GM12878 (cell line): ENCODE measurements around the gene MYO15B. TPM values are rescaled to one million over a fixed set of nuclear protein-coding genes. Genes with fewer than 3 reads are reported as not detected.

ENCODE experiments used
- ATAC-seq: fragments of 200-7000 bp; cut with Tn5 transposase; 3 replicates; pipeline ENCODE4 v1.9.1; 2020; ENCODE audit warnings: mild to moderate bottlenecking, moderate library complexity
- BruUV-seq: library from RNA; stranded (reverse); fragments of 400-500 nt; replicated peaks from 2 replicates; lab custom pipeline; 2021; lab: Mats Ljungman, UMichigan
- CTCF ChIA-PET: fragments of 300-600 bp; sonication (Branson Sonifier 250); formaldehyde crosslinking; extraction: SDS; loops from one replicate; lab custom pipeline; 2021; ENCODE audit warnings: inconsistent platforms; lab: Yijun Ruan, JAX
- POLR2A ChIA-PET: fragments of 350-600 bp; formaldehyde crosslinking; extraction: SDS; loops from one replicate; lab custom pipeline; 2021; ENCODE audit warnings: inconsistent platforms; lab: Charles Lee
- RAD21 ChIA-PET: fragments of 300-600 bp; sonication (Branson Sonifier 250); formaldehyde crosslinking; loops from one replicate; lab custom pipeline; 2023; ENCODE audit warnings: antibody characterized with exemption; ENCODE audit not compliant: unreplicated experiment; lab: Charles Lee
- SMC1A ChIA-PET: fragments of 300-600 bp; sonication (Branson Sonifier 250); formaldehyde crosslinking; loops from one replicate; lab custom pipeline; 2023; ENCODE audit not compliant: unreplicated experiment, uncharacterized antibody; lab: Charles Lee
- DNase-seq: peaks from one replicate; pipeline ENCODE4 v3.0.0-alpha.2; 2011; ENCODE audit warnings: low read depth, low spot score
- FAIRE-seq: peaks from 3 replicates; lab custom pipeline; 2011; peaks lifted over from hg19 to GRCh38; lab: Jason Lieb, UNC
- H2AFZ ChIP-seq: 2 replicates; pipeline ENCODE4 v1.6.0; 2011; ENCODE audit warnings: low read depth, low read length, control low read depth; ENCODE audit not compliant: control insufficient read depth
- H3K27ac ChIP-seq: 2 replicates; pipeline ENCODE4 v1.5.1; 2011; ENCODE audit warnings: control low read depth; ENCODE audit not compliant: control insufficient read depth, insufficient read depth
- H3K27me3 ChIP-seq, 2 experiments: replicated peaks in 1 of 2; 2 replicates each; pipeline versions ENCODE4 v1.6.0 to v1.6.1; 2011; ENCODE audit warnings: low read length in 1 of 2; ENCODE audit not compliant: control insufficient read depth in 2 of 2, insufficient read depth in 2 of 2
- H3K36me3 ChIP-seq, 2 experiments: 2 replicates each; pipeline ENCODE4 v1.5.1; 2011; ENCODE audit warnings: low read length in 1 of 2; ENCODE audit not compliant: control insufficient read depth in 2 of 2, insufficient read depth in 2 of 2
- H3K4me1 ChIP-seq: 2 replicates; pipeline ENCODE4 v1.6.1; 2011; ENCODE audit warnings: mild to moderate bottlenecking, low read length, moderate library complexity, mixed read lengths; ENCODE audit not compliant: control insufficient read depth, insufficient read depth
- H3K4me2 ChIP-seq: 2 replicates; pipeline ENCODE4 v1.6.0; 2011; ENCODE audit warnings: control low read depth; ENCODE audit not compliant: control insufficient read depth, insufficient read depth
- H3K4me3 ChIP-seq: fragments of 200-600 bp; sonication (generic); 2 replicates; pipeline ENCODE4 v1.5.1; 2016
- H3K79me2 ChIP-seq: 2 replicates; pipeline ENCODE4 v1.6.0; 2011; ENCODE audit warnings: low read length; ENCODE audit not compliant: control insufficient read depth, insufficient read depth
- H3K9ac ChIP-seq: 2 replicates; pipeline ENCODE4 v1.8.0; 2011; ENCODE audit warnings: low read length, control low read depth, mixed read lengths; ENCODE audit not compliant: control insufficient read depth, insufficient read depth
- H3K9me3 ChIP-seq: replicated peaks from 3 replicates; pipeline ENCODE4 v1.5.1; 2011; ENCODE audit warnings: mild to moderate bottlenecking, low read length; ENCODE audit not compliant: control insufficient read depth, insufficient read depth
- H4K20me1 ChIP-seq: 2 replicates; pipeline ENCODE4 v1.6.0; 2011; ENCODE audit not compliant: control insufficient read depth, insufficient read depth
- CBX3 ChIP-seq: fragments of 200-600 bp; sonication (generic); IDR thresholded peaks from 2 replicates; pipeline ENCODE4 v1.6.1; 2016; ENCODE audit warnings: low read depth, borderline replicate concordance
- DPF2 ChIP-seq: fragments of 450-650 bp; IDR thresholded peaks from 2 replicates; pipeline ENCODE4 v1.6.1; 2017; ENCODE audit warnings: mild to moderate bottlenecking
- IKZF1 ChIP-seq: fragments of 450-650 bp; conservative IDR thresholded peaks from 2 replicates; pipeline ENCODE4 v1.6.1; 2017; ENCODE audit warnings: antibody characterized with exemption, mild to moderate bottlenecking
- KLF5 ChIP-seq: fragments of 450-650 bp; IDR thresholded peaks from 2 replicates; pipeline ENCODE4 v1.6.1; 2014; ENCODE audit warnings: mild to moderate bottlenecking; ENCODE audit not compliant: partially characterized antibody
- NFXL1 ChIP-seq: fragments of 450-650 bp; IDR thresholded peaks from 2 replicates; pipeline ENCODE4 v1.6.1; 2017; ENCODE audit warnings: antibody characterized with exemption, mild to moderate bottlenecking, borderline replicate concordance
- STAT1 ChIP-seq: fragments of 450-650 bp; conservative IDR thresholded peaks from 2 replicates; pipeline ENCODE4 v1.6.1; 2014; ENCODE audit warnings: antibody characterized with exemption, mild to moderate bottlenecking
- ZNF217 ChIP-seq: fragments of 450-650 bp; IDR thresholded peaks from 2 replicates; pipeline ENCODE4 v1.6.1; 2017; ENCODE audit warnings: antibody characterized with exemption, mild to moderate bottlenecking
- ZNF622 ChIP-seq: fragments of 450-650 bp; IDR thresholded peaks from 2 replicates; pipeline ENCODE4 v1.6.1; 2017; ENCODE audit warnings: mild to moderate bottlenecking, inconsistent platforms
- WGBS: methylation state at CpG from one replicate; pipeline ENCODE4 v1.1.6; 2016; ENCODE audit warnings: low lambda C conversion rate; ENCODE audit not compliant: insufficient replicate concordance, insufficient coverage; ENCODE audit errors: missing lambda C conversion rate; 5-methylcytosine and 5-hydroxymethylcytosine counted together
- in situ Hi-C: fragments of 300-500 bp; cut with MboI; formaldehyde crosslinking; loops from 9 replicates; pipeline ENCODE4 v1.14.3; 2018; ENCODE audit warnings: mixed read lengths
- intact Hi-C: fragments of 100-400 bp; cut with micrococcal nuclease; formaldehyde crosslinking; loops from one replicate; pipeline ENCODE4 v1.14.2; 2022; ENCODE audit not compliant: unreplicated experiment
- polyA plus RNA-seq, 11 experiments: library from polyadenylated mRNA; depleted of rRNA in 4 of 11; unstranded in 6 of 11; stranded (reverse) in 5 of 11; fragments of >200 nt; fragmentation: Nextera tagmentation in 4 of 11; fragmentation: Illumina TruSeq in 1 of 11; extraction: Ambion mirVana in 4 of 11; extraction: Trizol in 1 of 11; gene quantifications; 1 replicate in 1 of 11; 2 replicates in 10 of 11; pipeline versions ENCODE4 v1.2.1 to v1.2.3, GENCODE V29; 2011 to 2016; ENCODE audit warnings: inconsistent platforms in 2 of 11, missing spikeins in 2 of 11, low read depth in 1 of 11
- total RNA-seq, 4 experiments: library from RNA; depleted of rRNA in 3 of 4; stranded (reverse); fragments of >200 nt in 3 of 4; fragmentation: Illumina TruSeq in 1 of 4; extraction: Trizol in 1 of 4; gene quantifications; 2 replicates each; pipeline versions ENCODE4 v1.2.1 to v1.2.3, GENCODE V29; 2013 to 2021
- TF ChIP-seq, protein P1 (sequence below): IDR thresholded peaks from 2 replicates; pipeline ENCODE4 v1.6.1; 2011; ENCODE audit warnings: low read depth, mild to moderate bottlenecking, low read length, moderate library complexity, borderline replicate concordance; ENCODE audit errors: extremely low read depth
- TF ChIP-seq, protein P2 (sequence below): IDR thresholded peaks from 2 replicates; pipeline ENCODE4 v1.6.1; 2011; ENCODE audit warnings: mild to moderate bottlenecking, low read depth, low read length, moderate library complexity; ENCODE audit not compliant: insufficient replicate concordance
- TF ChIP-seq, protein P3 (sequence below): IDR thresholded peaks from 2 replicates; pipeline ENCODE4 v1.6.1; 2012; ENCODE audit warnings: low read depth, low read length, improper control_type of control experiment
- TF ChIP-seq, protein P4 (sequence below): IDR thresholded peaks from 2 replicates; pipeline ENCODE4 v1.6.1; 2011; ENCODE audit warnings: borderline replicate concordance, low read depth, mild to moderate bottlenecking, moderate library complexity, mixed read lengths, low read length; ENCODE audit not compliant: insufficient read depth; ENCODE audit errors: extremely low read length

The MYO15B gene
- total and polyA plus RNA-seq, 10 of the 15 experiments (the other 5 are each of a cell fraction or from before 2014, with no cell fraction given) = 0.67 to 15.4 (median 2.3) TPM; not detected in 1

DNA sequence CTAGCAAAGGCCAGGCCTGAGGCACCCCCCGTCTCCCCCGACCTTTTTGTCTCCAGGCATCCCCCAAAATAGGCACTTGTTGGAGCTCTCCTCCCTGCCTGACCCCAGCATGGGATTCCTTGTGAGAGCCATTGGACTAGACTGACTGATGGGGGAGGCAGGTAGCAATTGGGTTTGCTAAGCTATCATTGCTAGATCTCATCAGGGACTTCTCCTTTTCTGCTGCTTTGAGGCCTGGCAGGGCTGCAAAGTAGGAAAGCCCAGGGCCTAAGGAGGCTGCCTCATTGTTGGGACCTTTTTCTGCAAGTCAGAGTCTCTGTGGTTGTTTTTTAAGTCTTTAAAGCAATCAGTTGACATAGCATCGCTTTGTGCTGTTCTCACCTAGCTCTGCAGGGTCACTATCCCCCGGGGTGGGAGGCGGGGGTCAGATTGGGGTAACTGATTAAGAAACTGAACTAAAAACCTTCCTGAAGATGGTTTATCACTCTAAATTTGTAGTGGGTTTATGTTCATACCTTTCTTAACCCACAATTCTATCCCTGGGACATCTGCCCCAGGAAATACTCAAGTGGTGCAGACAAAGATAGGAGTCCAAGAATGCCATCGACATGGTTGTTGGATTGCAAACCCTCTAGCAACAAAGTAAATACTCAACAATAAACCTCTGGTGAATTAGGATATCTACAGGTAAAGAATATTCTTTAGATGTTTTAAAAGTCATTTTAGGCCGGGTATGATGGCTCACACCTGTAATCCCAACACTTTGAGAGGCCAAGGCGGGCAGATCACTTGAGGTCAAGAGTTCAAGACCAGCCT, 34.1 kb upstream of the MYO15B start:
- RAD21 ChIA-PET = no interaction called here
- no peak for FAIRE-seq

DNA sequence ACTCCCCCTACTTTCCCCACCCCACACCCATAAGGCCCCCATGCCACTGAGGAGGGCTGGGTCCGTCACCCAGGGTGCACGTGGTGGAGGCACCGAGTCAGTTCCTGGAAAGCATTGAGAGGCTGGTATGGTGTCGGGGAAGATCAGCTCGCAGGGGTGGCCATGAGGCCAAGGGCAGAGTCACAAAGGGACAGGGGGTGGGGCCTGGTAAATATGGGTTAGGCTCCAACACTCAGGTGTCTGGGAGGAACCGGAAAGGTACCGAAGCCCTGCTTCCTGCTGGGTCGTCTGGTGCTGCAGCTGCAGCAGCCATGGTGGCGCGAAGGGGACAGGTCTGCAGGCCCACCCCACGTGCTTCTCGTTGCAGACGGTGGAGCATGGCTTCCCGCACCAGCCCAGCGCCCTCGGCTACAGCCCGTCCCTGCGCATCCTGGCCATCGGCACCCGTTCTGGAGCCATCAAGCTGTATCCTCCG, 31.9 kb upstream of the MYO15B start:
- Histone ChIP-seq H3K4me3 (no peak overlapping the region), H3K79me2 (no peaks in the 10 kb centered on the region), H4K20me1 (no peaks in the 10 kb centered on the region), H3K9ac (no peak overlapping the region), H3K9me3 (no peaks in the 10 kb centered on the region), H3K4me2 (no peak overlapping the region), H3K4me1 (no peaks in the 10 kb centered on the region), H3K36me3 (no peaks in the 10 kb centered on the region), H3K27me3 (no peaks in the 10 kb centered on the region), H2AFZ (no peak overlapping the region), H3K27ac (no peak overlapping the region)
- CTCF ChIA-PET = interaction anchor here (0.5 kb wide), 1 partner anchor 284 kb away, joined by 3 read pairs; no protein-coding TSS in a partner anchor
- no TSS peak for BruUV-seq
- SMC1A ChIA-PET = no interaction called here
- in situ Hi-C loops (no loop called here), intact Hi-C loops (no loop called here)
- DNase-seq (no peak), ATAC-seq (no peak), FAIRE-seq (no peak)
- WGBS = 60% methylated on average over 21 of the region's 21 CpGs
- RAD21 ChIA-PET = no interaction called here
- POLR2A ChIA-PET = no interaction called here
- TF ChIP-seq ZNF622 (no peak), STAT1 (no peak), KLF5 (no peak), DPF2 (no peak), NFXL1 (no peak), CBX3 (no peak), ZNF217 (no peak)
- TF ChIP-seq, protein P1, sequence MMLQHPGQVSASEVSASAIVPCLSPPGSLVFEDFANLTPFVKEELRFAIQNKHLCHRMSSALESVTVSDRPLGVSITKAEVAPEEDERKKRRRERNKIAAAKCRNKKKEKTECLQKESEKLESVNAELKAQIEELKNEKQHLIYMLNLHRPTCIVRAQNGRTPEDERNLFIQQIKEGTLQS = no peak
- TF ChIP-seq, protein P2, sequence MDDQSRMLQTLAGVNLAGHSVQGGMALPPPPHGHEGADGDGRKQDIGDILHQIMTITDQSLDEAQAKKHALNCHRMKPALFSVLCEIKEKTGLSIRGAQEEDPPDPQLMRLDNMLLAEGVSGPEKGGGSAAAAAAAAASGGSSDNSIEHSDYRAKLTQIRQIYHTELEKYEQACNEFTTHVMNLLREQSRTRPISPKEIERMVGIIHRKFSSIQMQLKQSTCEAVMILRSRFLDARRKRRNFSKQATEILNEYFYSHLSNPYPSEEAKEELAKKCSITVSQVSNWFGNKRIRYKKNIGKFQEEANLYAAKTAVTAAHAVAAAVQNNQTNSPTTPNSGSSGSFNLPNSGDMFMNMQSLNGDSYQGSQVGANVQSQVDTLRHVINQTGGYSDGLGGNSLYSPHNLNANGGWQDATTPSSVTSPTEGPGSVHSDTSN = no peak
- TF ChIP-seq, protein P3, sequence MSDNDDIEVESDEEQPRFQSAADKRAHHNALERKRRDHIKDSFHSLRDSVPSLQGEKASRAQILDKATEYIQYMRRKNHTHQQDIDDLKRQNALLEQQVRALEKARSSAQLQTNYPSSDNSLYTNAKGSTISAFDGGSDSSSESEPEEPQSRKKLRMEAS = no peak
- TF ChIP-seq, protein P4, sequence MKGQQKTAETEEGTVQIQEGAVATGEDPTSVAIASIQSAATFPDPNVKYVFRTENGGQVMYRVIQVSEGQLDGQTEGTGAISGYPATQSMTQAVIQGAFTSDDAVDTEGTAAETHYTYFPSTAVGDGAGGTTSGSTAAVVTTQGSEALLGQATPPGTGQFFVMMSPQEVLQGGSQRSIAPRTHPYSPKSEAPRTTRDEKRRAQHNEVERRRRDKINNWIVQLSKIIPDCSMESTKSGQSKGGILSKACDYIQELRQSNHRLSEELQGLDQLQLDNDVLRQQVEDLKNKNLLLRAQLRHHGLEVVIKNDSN = no peak

More for the DNA sequence above, 34.1 kb upstream of the MYO15B start:
- H3K4me2 ChIP-seq = no peak overlapping the region
- ATAC-seq = no peak
- no peak for TF ChIP-seq IKZF1
- TF ChIP-seq, all 136 proteins: peak for 0
- Histone ChIP-seq H3K79me2 (no peaks in the 10 kb centered on the region), H3K27me3 (no peaks in the 10 kb centered on the region), H3K9me3 (no peaks in the 10 kb centered on the region), H3K4me3 (no peak overlapping the region), H4K20me1 (no peaks in the 10 kb centered on the region), H3K9ac (no peak overlapping the region), H3K36me3 (no peaks in the 10 kb centered on the region), H2AFZ (no peak overlapping the region), H3K4me1 (no peaks in the 10 kb centered on the region), H3K27ac (no peak overlapping the region)
- ChIA-PET SMC1A (interaction anchor here (1.2 kb wide), 1 partner anchor 11 kb away, joined by 3 read pairs; no protein-coding TSS in a partner anchor), CTCF (no interaction called here), POLR2A (no interaction called here)
- DNase-seq = no peak
- BruUV-seq = no TSS peak
- intact Hi-C loops (no loop called here), in situ Hi-C loops (no loop called here)
- 53% methylated on average over 8 of the region's 8 CpGs for WGBS
